MM.1S (cell line): ENCODE results near the gene GHRH.

Experiments
- EZH2 ChIP-seq: fragments of 300-600 bp; sonication (generic); optimal IDR thresholded peaks from 2 replicates; pipeline ENCODE3; 2017; ENCODE audit warnings: low read depth, mild to moderate bottlenecking, antibody characterized with exemption, low read length, mixed read lengths
- EZH2phosphoT487 ChIP-seq: fragments of 300-600 bp; sonication (generic); IDR thresholded peaks from 2 replicates; pipeline ENCODE4 v1.6.1; 2018; ENCODE audit warnings: antibody characterized with exemption, low read length
- TF ChIP-seq, protein P1 (sequence below): fragments of 300-600 bp; sonication (generic); IDR thresholded peaks from 2 replicates; pipeline ENCODE4 v1.5.1; 2016; ENCODE audit warnings: antibody characterized with exemption, low read length, mixed read lengths

- no peak for TF ChIP-seq EZH2
- TF ChIP-seq, protein P1, sequence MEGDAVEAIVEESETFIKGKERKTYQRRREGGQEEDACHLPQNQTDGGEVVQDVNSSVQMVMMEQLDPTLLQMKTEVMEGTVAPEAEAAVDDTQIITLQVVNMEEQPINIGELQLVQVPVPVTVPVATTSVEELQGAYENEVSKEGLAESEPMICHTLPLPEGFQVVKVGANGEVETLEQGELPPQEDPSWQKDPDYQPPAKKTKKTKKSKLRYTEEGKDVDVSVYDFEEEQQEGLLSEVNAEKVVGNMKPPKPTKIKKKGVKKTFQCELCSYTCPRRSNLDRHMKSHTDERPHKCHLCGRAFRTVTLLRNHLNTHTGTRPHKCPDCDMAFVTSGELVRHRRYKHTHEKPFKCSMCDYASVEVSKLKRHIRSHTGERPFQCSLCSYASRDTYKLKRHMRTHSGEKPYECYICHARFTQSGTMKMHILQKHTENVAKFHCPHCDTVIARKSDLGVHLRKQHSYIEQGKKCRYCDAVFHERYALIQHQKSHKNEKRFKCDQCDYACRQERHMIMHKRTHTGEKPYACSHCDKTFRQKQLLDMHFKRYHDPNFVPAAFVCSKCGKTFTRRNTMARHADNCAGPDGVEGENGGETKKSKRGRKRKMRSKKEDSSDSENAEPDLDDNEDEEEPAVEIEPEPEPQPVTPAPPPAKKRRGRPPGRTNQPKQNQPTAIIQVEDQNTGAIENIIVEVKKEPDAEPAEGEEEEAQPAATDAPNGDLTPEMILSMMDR = no peak
- no peak for TF ChIP-seq EZH2phosphoT487
These were observed 14.9 kb downstream of the GHRH start for GRCh38 chr20:37246736-37247135.
